ENCODE results near the gene OSER1.
A peak's percentile ranks its signal among the peaks of the same experiment; 100 is the strongest.

The OSER1 gene

GRCh38 chr20:44210406-44211176 is at the start of gene OSER1:
Gene OSER1, minus strand, starts transcription at chr20:44210771. Its CDS starts 3,814 bp downstream, at chr20:44206957.
- peak within 1 kb of the TSS; percentile 85 for H3K4me3 ChIP-seq (ENCODE audit: low read depth, low read length)
- no peak for TF ChIP-seq CTCF (IDR thresholded peaks at IDR 0.05; ENCODE audit: control insufficient read depth, extremely low read depth, insufficient read depth)
- peak; percentile 94 for DNase-seq (ENCODE audit: low read depth)

GRCh38 chr20:44258226-44258890 is 47.8 kb upstream of the OSER1 start:
- no peak for DNase-seq (ENCODE audit: low read depth)
- TF ChIP-seq CTCF (IDR thresholded peaks at IDR 0.05; ENCODE audit: control insufficient read depth, extremely low read depth, insufficient read depth), result no peak
- no peak overlapping the region for H3K4me3 ChIP-seq (ENCODE audit: low read depth, low read length)

- TF ChIP-seq CTCF (IDR thresholded peaks at IDR 0.05; ENCODE audit: control insufficient read depth, extremely low read depth, insufficient read depth), result no peak
- no peak for DNase-seq (ENCODE audit: low read depth)
These were observed 46.4 kb upstream of the OSER1 start for GRCh38 chr20:44256961-44257360.

GRCh38 chr20:44255942-44256341 is 45.4 kb upstream of the OSER1 start:
- TF ChIP-seq CTCF (IDR thresholded peaks at IDR 0.05; ENCODE audit: control insufficient read depth, extremely low read depth, insufficient read depth), result no peak
- no peak for DNase-seq (ENCODE audit: low read depth)
- H3K4me3 ChIP-seq (ENCODE audit: low read depth, low read length), result no peak overlapping the region

More at GRCh38 chr20:44256961-44257360, 46.4 kb upstream of the OSER1 start:
- no peak overlapping the region for H3K4me3 ChIP-seq (ENCODE audit: low read depth, low read length)

GRCh38 chr20:44254073-44254472 is 43.5 kb upstream of the OSER1 start:
- DNase-seq (ENCODE audit: low read depth), result no peak
- no peak for TF ChIP-seq CTCF (IDR thresholded peaks at IDR 0.05; ENCODE audit: control insufficient read depth, extremely low read depth, insufficient read depth)

GRCh38 chr20:44253528-44253927 is 43.0 kb upstream of the OSER1 start:
- no peak for DNase-seq (ENCODE audit: low read depth)
- no peak overlapping the region for H3K4me3 ChIP-seq (ENCODE audit: low read depth, low read length)

More at GRCh38 chr20:44254073-44254472, 43.5 kb upstream of the OSER1 start:
- no peak overlapping the region for H3K4me3 ChIP-seq (ENCODE audit: low read depth, low read length)

More at GRCh38 chr20:44253528-44253927, 43.0 kb upstream of the OSER1 start:
- no peak for TF ChIP-seq CTCF (IDR thresholded peaks at IDR 0.05; ENCODE audit: control insufficient read depth, extremely low read depth, insufficient read depth)
